Esophagus muscularis mucosa (tissue), 4 donors: ENCODE results near the gene LMAN1. TPM values are rescaled to one million over a fixed set of nuclear protein-coding genes. Genes with fewer than 3 reads are reported as not detected.

Source experiments
- DNase-seq: peaks from one replicate; pipeline ENCODE4 v3.0.0-alpha.2; 2017; ENCODE audit errors: extremely low spot score
- H3K27ac ChIP-seq, 4 donors: fragments of 200-600 bp; sonication (generic); replicated peaks in 1 of 4; 1 replicate in 3 of 4; 2 replicates in 1 of 4; pipeline ENCODE4 v1.5.1; 2016 to 2019; ENCODE audit warnings: mild to moderate bottlenecking in 1 of 4
- H3K27me3 ChIP-seq, 4 donors: fragments of 200-600 bp; sonication (generic); one replicate each; pipeline versions ENCODE4 v1.5.1 to v1.6.0; 2016 to 2019
- H3K36me3 ChIP-seq, 4 donors: fragments of 200-600 bp; sonication (generic); one replicate each; pipeline ENCODE4 v1.5.1; 2016 to 2019
- H3K4me1 ChIP-seq, 4 donors: fragments of 200-600 bp; sonication (generic); one replicate each; pipeline ENCODE4 v1.5.1; 2016 to 2019
- H3K4me3 ChIP-seq, 4 donors: fragments of 200-600 bp; sonication (generic); 1 replicate in 2 of 4; 2 replicates in 2 of 4; pipeline ENCODE4 v1.5.1; 2016 to 2019; ENCODE audit warnings: mild to moderate bottlenecking in 4 of 4, moderate library complexity in 1 of 4
- H3K9me3 ChIP-seq, 4 donors: fragments of 200-600 bp; sonication (generic); 1 replicate in 3 of 4; 2 replicates in 1 of 4; pipeline ENCODE4 v1.5.1; 2016 to 2019
- CTCF ChIP-seq, 3 experiments: fragments of 200-600 bp in 2 of 3; fragments of 450-650 bp in 1 of 3; sonication (generic) in 2 of 3; IDR thresholded peaks; one replicate each; pipeline ENCODE4 v1.5.1; 2017 to 2019; ENCODE audit warnings: antibody characterized with exemption in 3 of 3, mild to moderate bottlenecking in 2 of 3, moderate library complexity in 1 of 3
- EP300 ChIP-seq: sonication (generic); formaldehyde crosslinking; IDR thresholded peaks from one replicate; pipeline ENCODE4 v1.6.1; 2017; ENCODE audit warnings: antibody characterized with exemption
- POLR2A ChIP-seq: fragments of 450-650 bp; IDR thresholded peaks from one replicate; pipeline ENCODE4 v1.6.1; 2017; ENCODE audit warnings: antibody characterized with exemption, moderate library complexity, mild to moderate bottlenecking, low read depth
- POLR2AphosphoS5 ChIP-seq, 2 donors: sonication (generic); formaldehyde crosslinking; IDR thresholded peaks; one replicate each; pipeline ENCODE4 v1.6.1; 2017; ENCODE audit warnings: antibody characterized with exemption in 2 of 2
- WGBS: methylation state at CpG from one replicate; pipeline ENCODE4 v1.1.5; 2018; 5-methylcytosine and 5-hydroxymethylcytosine counted together
- intact Hi-C: fragments of 100-400 bp; cut with DNase I; formaldehyde crosslinking; loops from one replicate; pipeline ENCODE4 v1.15.1; 2023
- total RNA-seq, 4 donors: library from RNA; depleted of rRNA; stranded (reverse); fragments of >200 nt; gene quantifications; one replicate each; pipeline versions ENCODE4 v1.1.0 to v1.2.1, GENCODE V29; 2016

LMAN1 gene
- total RNA-seq, 4 donors from 2014 or later = 51.8 to 61.4 (median 55.3) TPM

- Histone ChIP-seq H3K36me3 (no peaks in the 10 kb centered on the region), H3K4me1 (peaks cover 6 to 8% (median 8%) of the 10 kb centered on the region in 4 donors), H3K27me3 (peaks cover 0 to 35% (median 0%) of the 10 kb centered on the region in 4 donors), H3K9me3 (no peaks in the 10 kb centered on the region), H3K4me3 (no peak overlapping the region), H3K27ac (no peak overlapping the region)
- intact Hi-C loops = no loop called here
- TF ChIP-seq EP300 (no peak), POLR2AphosphoS5 (IDR thresholded peaks at IDR 0.05) (no peak), CTCF (IDR thresholded peaks at IDR 0.05) (no peak), POLR2A (no peak)
- peak; percentile 39 for DNase-seq
- WGBS = 84% methylated on average over 5 of the region's 9 CpGs
These were observed 55.3 kb downstream of the LMAN1 start for GRCh38 chr18:59303656-59304195.

- intact Hi-C loops = no loop called here
- 88% methylated on average over 2 of the region's 2 CpGs for WGBS
These were observed 56.1 kb downstream of the LMAN1 start for GRCh38 chr18:59303006-59303405.

DNA sequence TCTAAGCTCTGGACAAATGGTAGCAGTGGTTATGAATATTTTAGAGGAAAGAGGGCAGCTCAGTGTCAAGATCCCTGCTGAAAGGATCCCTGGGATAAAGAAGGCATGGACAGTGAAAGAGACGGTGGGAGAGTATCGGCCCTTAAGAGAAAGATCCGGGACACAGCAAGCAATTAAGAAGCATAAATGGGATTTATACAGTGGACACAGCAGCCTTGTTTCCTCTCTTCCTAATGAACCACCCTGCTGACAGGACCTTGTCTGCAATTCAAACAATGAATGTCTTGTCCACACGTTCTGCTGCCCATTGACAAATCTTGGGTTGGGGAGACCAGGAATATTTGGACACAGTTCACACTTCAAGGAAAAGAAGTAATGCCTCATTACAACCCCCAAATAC, 57.1 kb downstream of the LMAN1 start:
- Histone ChIP-seq H3K9me3 (no peaks in the 10 kb centered on the region), H3K27ac (no peak overlapping the region), H3K36me3 (no peaks in the 10 kb centered on the region), H3K27me3 (peaks cover 0 to 22% (median 0%) of the 10 kb centered on the region in 4 donors), H3K4me1 (no peaks in the 10 kb centered on the region), H3K4me3 (no peak overlapping the region)
- peak; percentile 62 for DNase-seq
- WGBS = 78% methylated on average over 4 of the region's 4 CpGs
- TF ChIP-seq POLR2AphosphoS5 (IDR thresholded peaks at IDR 0.05) (no peak), EP300 (no peak), POLR2A (no peak), CTCF (IDR thresholded peaks at IDR 0.05) (no peak)
- intact Hi-C loops = no loop called here

More at GRCh38 chr18:59303006-59303405, 56.1 kb downstream of the LMAN1 start:
- H3K4me3 ChIP-seq = no peak overlapping the region
- H3K27ac ChIP-seq = no peak overlapping the region
- no peaks in the 10 kb centered on the region for H3K36me3 ChIP-seq
- peaks cover under 1 to 2% (median under 1%) of the 10 kb centered on the region in 4 donors for H3K4me1 ChIP-seq
- TF ChIP-seq CTCF (IDR thresholded peaks at IDR 0.05) (no peak), POLR2A (no peak), POLR2AphosphoS5 (IDR thresholded peaks at IDR 0.05) (no peak), EP300 (no peak)
- peak; percentile 79 for DNase-seq
- H3K27me3 ChIP-seq = peaks cover 0 to 31% (median 0%) of the 10 kb centered on the region in 4 donors
- H3K9me3 ChIP-seq = no peaks in the 10 kb centered on the region

DNA sequence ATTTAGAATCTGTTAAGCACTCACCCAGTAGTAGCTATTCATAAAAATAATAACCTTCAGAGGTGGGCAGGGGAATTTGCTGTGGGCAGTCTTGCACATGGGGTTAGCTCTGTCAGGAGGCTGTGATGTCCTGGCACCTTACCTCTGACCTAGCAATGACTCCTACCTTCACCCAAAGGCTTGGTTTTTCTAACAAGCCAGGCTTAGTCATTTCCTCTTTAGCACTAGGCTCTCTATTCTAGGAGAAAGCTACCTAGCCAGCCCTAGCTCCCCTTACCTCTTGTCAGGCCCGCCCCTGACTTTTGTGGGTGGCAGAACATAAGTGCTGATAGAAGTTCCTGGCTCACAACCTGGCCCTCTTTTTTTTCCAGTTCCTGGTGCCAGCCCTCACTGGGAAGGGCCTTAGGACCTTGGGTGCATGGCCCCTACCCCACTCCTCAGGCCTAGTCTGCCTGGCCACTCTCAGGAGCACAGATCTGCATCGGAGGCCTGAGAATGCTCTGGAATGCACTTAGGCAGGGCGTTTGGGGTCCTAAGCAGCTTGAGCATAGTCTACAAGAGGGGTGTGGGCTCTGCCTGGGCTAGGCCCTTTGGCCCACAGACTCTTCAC, 58.3 kb downstream of the LMAN1 start:
- no peaks in the 10 kb centered on the region for H3K4me1 ChIP-seq
- peak; percentile 82 for DNase-seq
- no peak overlapping the region for H3K27ac ChIP-seq
- no peaks in the 10 kb centered on the region for H3K9me3 ChIP-seq
- H3K36me3 ChIP-seq = no peaks in the 10 kb centered on the region
- TF ChIP-seq CTCF (IDR thresholded peaks at IDR 0.05) (no peak), POLR2A (no peak)
- no peak overlapping the region for H3K4me3 ChIP-seq
- H3K27me3 ChIP-seq = peaks cover 0 to 23% (median 0%) of the 10 kb centered on the region in 4 donors
- intact Hi-C loops = no loop called here
- 70% methylated on average over 2 of the region's 3 CpGs for WGBS

DNA sequence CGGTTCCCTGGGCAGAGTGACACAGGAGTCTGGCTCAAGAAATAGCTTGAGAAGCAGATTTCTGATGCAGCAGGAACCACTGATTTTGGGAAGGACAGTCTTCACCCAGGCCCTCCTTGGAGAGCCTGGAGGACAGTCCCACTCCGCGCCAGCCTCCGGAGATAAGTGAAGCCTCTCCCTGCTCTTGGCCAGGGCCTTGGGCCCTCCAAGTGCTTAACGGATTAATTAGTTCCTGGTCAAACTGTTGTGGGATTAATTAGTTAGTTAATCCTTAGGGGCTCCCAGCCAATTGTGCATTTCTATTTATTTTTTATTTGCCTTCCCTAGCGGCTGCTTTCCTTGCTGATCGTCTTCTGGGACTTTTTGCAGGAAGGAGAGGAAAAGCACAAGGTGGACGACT, 60.2 kb downstream of the LMAN1 start:
- no peaks in the 10 kb centered on the region for H3K9me3 ChIP-seq
- DNase-seq = peak; percentile 86
- no peak overlapping the region for H3K4me3 ChIP-seq
- no peaks in the 10 kb centered on the region for H3K4me1 ChIP-seq
- intact Hi-C loops = no loop called here
- no peak overlapping the region for H3K27ac ChIP-seq
- H3K27me3 ChIP-seq = peaks cover 0 to 24% (median 0%) of the 10 kb centered on the region in 4 donors
- no peak for TF ChIP-seq CTCF (IDR thresholded peaks at IDR 0.05)
- TF ChIP-seq POLR2A = no peak
- TF ChIP-seq POLR2AphosphoS5 (IDR thresholded peaks at IDR 0.05) = no peak
- no peak for TF ChIP-seq EP300
- H3K36me3 ChIP-seq = no peaks in the 10 kb centered on the region
- WGBS = 78% methylated on average over 7 of the region's 8 CpGs
